HepG2 (cell line): ENCODE results near the gene CCDC201. TPM values are rescaled to one million over a fixed set of nuclear protein-coding genes. Genes with fewer than 3 reads are reported as not detected.

ENCODE experiments used
- ARNT ChIP-seq: fragments of 450-650 bp; IDR thresholded peaks from 2 replicates; pipeline ENCODE4 v1.6.1; 2017
- ATF7-NPFF ChIP-seq: sonication (generic); formaldehyde crosslinking; IDR thresholded peaks from 2 replicates; pipeline ENCODE4 v1.8.1; 2023; ENCODE audit warnings: mild to moderate bottlenecking, low read depth, missing genetic modification reagents, moderate library complexity
- BCL6 ChIP-seq: IDR thresholded peaks from 2 replicates; pipeline ENCODE4 v1.6.1; 2016; ENCODE audit warnings: missing genetic modification reagents, missing compliant biosample characterization
- FOXA1 ChIP-seq, 2 experiments: fragments of 450-650 bp in 1 of 2; sonication (generic) in 1 of 2; formaldehyde crosslinking in 1 of 2; IDR thresholded peaks; 2 replicates each; pipeline versions ENCODE4 v1.4.0 to v1.6.1; 2016 to 2020; ENCODE audit warnings: missing genetic modification reagents in 1 of 2
- MTA3 ChIP-seq: sonication (generic); formaldehyde crosslinking; IDR thresholded peaks from 2 replicates; pipeline ENCODE4 v1.4.0; 2020; ENCODE audit warnings: missing genetic modification reagents
- NAIF1 ChIP-seq: sonication (generic); formaldehyde crosslinking; IDR thresholded peaks from 2 replicates; pipeline ENCODE4 v1.5.0; 2020; ENCODE audit warnings: mild to moderate bottlenecking, missing genetic modification reagents, borderline replicate concordance
- PAX8 ChIP-seq: sonication (generic); formaldehyde crosslinking; IDR thresholded peaks from 2 replicates; pipeline ENCODE4 v1.8.0; 2022; ENCODE audit warnings: mild to moderate bottlenecking, missing genetic modification reagents, borderline replicate concordance
- POLR2G ChIP-seq: fragments of 200-400 bp; formaldehyde crosslinking; IDR thresholded peaks from 2 replicates; pipeline ENCODE4 v1.6.1; 2018; ENCODE audit warnings: mild to moderate bottlenecking, low read depth, low read length, moderate library complexity
- SRY ChIP-seq: sonication (generic); formaldehyde crosslinking; IDR thresholded peaks from 2 replicates; pipeline ENCODE4 v1.8.0; 2022; ENCODE audit warnings: mild to moderate bottlenecking, missing genetic modification reagents
- ZBTB38 ChIP-seq: sonication (generic); formaldehyde crosslinking; IDR thresholded peaks from 2 replicates; pipeline ENCODE4 v1.5.1; 2020; ENCODE audit warnings: mild to moderate bottlenecking, missing genetic modification reagents
- ZNF230 ChIP-seq: sonication (generic); formaldehyde crosslinking; IDR thresholded peaks from 2 replicates; pipeline ENCODE4 v1.4.0; 2020; ENCODE audit warnings: mild to moderate bottlenecking, missing genetic modification reagents
- ZNF331 ChIP-seq: sonication (generic); formaldehyde crosslinking; IDR thresholded peaks from 2 replicates; pipeline ENCODE4 v1.4.0; 2020; ENCODE audit warnings: missing genetic modification reagents
- ZNF496 ChIP-seq: sonication (generic); formaldehyde crosslinking; IDR thresholded peaks from 2 replicates; pipeline ENCODE4 v1.8.1; 2023; ENCODE audit warnings: mild to moderate bottlenecking, moderate library complexity, missing genetic modification reagents; ENCODE audit not compliant: insufficient replicate concordance
- ZNF562 ChIP-seq: sonication (generic); formaldehyde crosslinking; IDR thresholded peaks from 2 replicates; pipeline ENCODE4 v1.8.0; 2022; ENCODE audit warnings: missing genetic modification reagents, borderline replicate concordance
- ZNF687 ChIP-seq: sonication (generic); formaldehyde crosslinking; IDR thresholded peaks from 2 replicates; pipeline ENCODE4 v1.5.1; 2020; ENCODE audit warnings: mild to moderate bottlenecking, missing genetic modification reagents, moderate library complexity
- ZNF766 ChIP-seq: sonication (generic); formaldehyde crosslinking; IDR thresholded peaks from 2 replicates; pipeline ENCODE4 v1.5.0; 2020; ENCODE audit warnings: missing genetic modification reagents, borderline replicate concordance
- ZNF780A ChIP-seq: sonication (generic); formaldehyde crosslinking; IDR thresholded peaks from 2 replicates; pipeline ENCODE4 v1.8.0; 2022; ENCODE audit warnings: mild to moderate bottlenecking, missing genetic modification reagents, moderate library complexity
- ZNF792 ChIP-seq: IDR thresholded peaks from 2 replicates; pipeline ENCODE4 v1.6.1; 2016
- ZNF879 ChIP-seq: sonication (generic); formaldehyde crosslinking; IDR thresholded peaks from 2 replicates; pipeline ENCODE4 v1.8.1; 2023; ENCODE audit warnings: missing genetic modification reagents
- ZSCAN31 ChIP-seq: sonication (generic); formaldehyde crosslinking; IDR thresholded peaks from 2 replicates; pipeline ENCODE4 v1.5.0; 2020; ENCODE audit warnings: low read depth, mild to moderate bottlenecking, missing genetic modification reagents
- polyA plus RNA-seq, 8 experiments: library from polyadenylated mRNA; depleted of rRNA in 3 of 8; stranded (reverse) in 7 of 8; unstranded in 1 of 8; fragments of >200 nt; fragmentation: Illumina TruSeq in 4 of 8; extraction: Trizol in 4 of 8; gene quantifications; 2 replicates each; pipeline versions ENCODE4 v1.2.1 to v1.2.3, GENCODE V29; 2011 to 2016; ENCODE audit warnings: low read depth in 4 of 8, missing spikeins in 1 of 8, mixed read lengths in 1 of 8; ENCODE audit not compliant: insufficient read depth in 1 of 8
- total RNA-seq, 5 experiments: library from RNA; depleted of rRNA; stranded (reverse); fragments of >200 nt; fragmentation: Illumina TruSeq; extraction: Trizol; gene quantifications; 2 replicates each; pipeline ENCODE4 v1.2.3, GENCODE V29; 2016; ENCODE audit warnings: low read depth in 1 of 5
- TF ChIP-seq, protein P1 (sequence below): sonication (generic); formaldehyde crosslinking; IDR thresholded peaks from 2 replicates; pipeline ENCODE4 v1.5.0; 2020; ENCODE audit warnings: missing genetic modification reagents
- TF ChIP-seq, protein P2 (sequence below): sonication (generic); formaldehyde crosslinking; IDR thresholded peaks from 2 replicates; pipeline ENCODE4 v1.4.0; 2020; ENCODE audit warnings: missing genetic modification reagents
- TF ChIP-seq, protein P3 (sequence below): sonication (generic); formaldehyde crosslinking; IDR thresholded peaks from 2 replicates; pipeline ENCODE4; 2020; ENCODE audit warnings: missing genetic modification reagents, mild to moderate bottlenecking, borderline replicate concordance

The CCDC201 gene
- total and polyA plus RNA-seq, 2 of the 13 experiments (the other 11 are each of a cell fraction or from before 2014, with no cell fraction given), result 0.92 TPM; not detected in 1

GRCh38 chr7:45882465-45882810 is 9.6 kb upstream of the CCDC201 start (continued):
- TF ChIP-seq, protein P1, sequence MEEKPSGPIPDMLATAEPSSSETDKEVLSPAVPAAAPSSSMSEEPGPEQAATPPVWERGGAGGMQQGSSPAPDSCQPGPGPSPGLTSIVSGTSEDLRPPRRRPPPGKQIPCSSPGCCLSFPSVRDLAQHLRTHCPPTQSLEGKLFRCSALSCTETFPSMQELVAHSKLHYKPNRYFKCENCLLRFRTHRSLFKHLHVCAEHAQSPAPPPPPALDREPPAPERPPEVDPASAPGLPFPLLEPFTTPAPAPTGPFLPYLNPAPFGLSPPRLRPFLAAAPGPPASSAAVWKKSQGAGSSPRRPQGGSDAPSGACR, result 0 out of 2 replicates have a peak, but pooled peaks have one; percentile 11
- TF ChIP-seq ZNF792 (CRISPR knock-in tag), result no peak
- no peak for TF ChIP-seq PAX8 (CRISPR knock-in tag)
- no peak for TF ChIP-seq ZNF766
- TF ChIP-seq MTA3 (CRISPR knock-in tag), result no peak
- no peak for TF ChIP-seq ZSCAN31 (CRISPR knock-in tag)
- TF ChIP-seq, protein P2, sequence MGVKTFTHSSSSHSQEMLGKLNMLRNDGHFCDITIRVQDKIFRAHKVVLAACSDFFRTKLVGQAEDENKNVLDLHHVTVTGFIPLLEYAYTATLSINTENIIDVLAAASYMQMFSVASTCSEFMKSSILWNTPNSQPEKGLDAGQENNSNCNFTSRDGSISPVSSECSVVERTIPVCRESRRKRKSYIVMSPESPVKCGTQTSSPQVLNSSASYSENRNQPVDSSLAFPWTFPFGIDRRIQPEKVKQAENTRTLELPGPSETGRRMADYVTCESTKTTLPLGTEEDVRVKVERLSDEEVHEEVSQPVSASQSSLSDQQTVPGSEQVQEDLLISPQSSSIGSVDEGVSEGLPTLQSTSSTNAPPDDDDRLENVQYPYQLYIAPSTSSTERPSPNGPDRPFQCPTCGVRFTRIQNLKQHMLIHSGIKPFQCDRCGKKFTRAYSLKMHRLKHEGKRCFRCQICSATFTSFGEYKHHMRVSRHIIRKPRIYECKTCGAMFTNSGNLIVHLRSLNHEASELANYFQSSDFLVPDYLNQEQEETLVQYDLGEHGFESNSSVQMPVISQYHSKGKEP (CRISPR knock-in tag), result no peak
- no peak for TF ChIP-seq ZNF562 (CRISPR knock-in tag)
- no peak for TF ChIP-seq SRY
- TF ChIP-seq ZNF687 (CRISPR knock-in tag), result no peak
- TF ChIP-seq ZBTB38, result no peak
- TF ChIP-seq ARNT, result no peak
- TF ChIP-seq NAIF1 (CRISPR knock-in tag), result 0 out of 2 replicates have a peak, but pooled peaks have one; percentile 1
- TF ChIP-seq ZNF496 (CRISPR knock-in tag), result no peak
- no peak for TF ChIP-seq FOXA1 (IDR thresholded peaks at IDR 0.05)
- no peak for TF ChIP-seq FOXA1 (CRISPR knock-in tag; IDR thresholded peaks at IDR 0.05)
- TF ChIP-seq ZNF780A (CRISPR knock-in tag), result no peak
- TF ChIP-seq BCL6 (CRISPR knock-in tag), result no peak
- TF ChIP-seq ATF7-NPFF, result no peak
- TF ChIP-seq ZNF879 (CRISPR knock-in tag), result no peak
- TF ChIP-seq ZNF331 (CRISPR knock-in tag), result no peak
- TF ChIP-seq, protein P3, sequence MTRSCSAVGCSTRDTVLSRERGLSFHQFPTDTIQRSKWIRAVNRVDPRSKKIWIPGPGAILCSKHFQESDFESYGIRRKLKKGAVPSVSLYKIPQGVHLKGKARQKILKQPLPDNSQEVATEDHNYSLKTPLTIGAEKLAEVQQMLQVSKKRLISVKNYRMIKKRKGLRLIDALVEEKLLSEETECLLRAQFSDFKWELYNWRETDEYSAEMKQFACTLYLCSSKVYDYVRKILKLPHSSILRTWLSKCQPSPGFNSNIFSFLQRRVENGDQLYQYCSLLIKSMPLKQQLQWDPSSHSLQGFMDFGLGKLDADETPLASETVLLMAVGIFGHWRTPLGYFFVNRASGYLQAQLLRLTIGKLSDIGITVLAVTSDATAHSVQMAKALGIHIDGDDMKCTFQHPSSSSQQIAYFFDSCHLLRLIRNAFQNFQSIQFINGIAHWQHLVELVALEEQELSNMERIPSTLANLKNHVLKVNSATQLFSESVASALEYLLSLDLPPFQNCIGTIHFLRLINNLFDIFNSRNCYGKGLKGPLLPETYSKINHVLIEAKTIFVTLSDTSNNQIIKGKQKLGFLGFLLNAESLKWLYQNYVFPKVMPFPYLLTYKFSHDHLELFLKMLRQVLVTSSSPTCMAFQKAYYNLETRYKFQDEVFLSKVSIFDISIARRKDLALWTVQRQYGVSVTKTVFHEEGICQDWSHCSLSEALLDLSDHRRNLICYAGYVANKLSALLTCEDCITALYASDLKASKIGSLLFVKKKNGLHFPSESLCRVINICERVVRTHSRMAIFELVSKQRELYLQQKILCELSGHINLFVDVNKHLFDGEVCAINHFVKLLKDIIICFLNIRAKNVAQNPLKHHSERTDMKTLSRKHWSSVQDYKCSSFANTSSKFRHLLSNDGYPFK (CRISPR knock-in tag), result no peak
- 0 out of 2 replicates have a peak, but pooled peaks have one; percentile 48 for TF ChIP-seq ZNF230 (CRISPR knock-in tag)
- TF ChIP-seq POLR2G, result peak; percentile 10; the same call in 1 of the 2 replicates
